K562 (cell line): ENCODE results near the gene EFCAB5. TPM values are rescaled to one million over a fixed set of nuclear protein-coding genes. Genes with fewer than 3 reads are reported as not detected.

Experiments used
- ATAC-seq: fragments of 200-7000 bp; cut with Tn5 transposase; 3 replicates; pipeline ENCODE4 v1.9.1; 2020; ENCODE audit warnings: moderate library complexity
- BruUV-seq: library from RNA; stranded (reverse); fragments of 400-500 nt; replicated peaks from 2 replicates; lab custom pipeline; 2021; lab: Mats Ljungman, UMichigan
- CTCF ChIA-PET: fragments of 300-600 bp; formaldehyde crosslinking; extraction: SDS; loops from one replicate; lab custom pipeline; 2021; ENCODE audit warnings: low intra/inter-chr PET ratio; lab: Yijun Ruan, JAX
- POLR2A ChIA-PET: fragments of 300-600, 350-650 bp; sonication (Branson Sonifier 250); formaldehyde crosslinking; extraction: SDS; loops from one replicate; lab custom pipeline; 2021; ENCODE audit warnings: antibody characterized with exemption, inconsistent platforms; lab: Yijun Ruan, JAX
- DNase-seq, 4 experiments: peaks; one replicate each; pipeline versions ENCODE4 v3.0.0 to v3.0.0-alpha.2; 2011 to 2018; ENCODE audit warnings: low spot score in 3 of 4, mixed read lengths in 3 of 4; ENCODE audit errors: extremely low read depth in 1 of 4
- FAIRE-seq: peaks from 2 replicates; lab custom pipeline; 2011; peaks lifted over from hg19 to GRCh38; lab: Jason Lieb, UNC
- H2AFZ ChIP-seq: 2 replicates; pipeline ENCODE4 v1.6.0; 2011; ENCODE audit warnings: low read depth, low read length, control low read depth, inconsistent platforms
- H3K27ac ChIP-seq: fragments of 200-600 bp; 3 replicates; pipeline ENCODE4 v1.8.0; 2011; ENCODE audit warnings: low read depth, mild to moderate bottlenecking, control low read depth, inconsistent platforms, low read length, moderate library complexity, mixed read lengths; ENCODE audit errors: extremely low read depth
- H3K27me3 ChIP-seq, 2 experiments: fragments of 300-600 bp in 1 of 2; 2 replicates in 1 of 2; 3 replicates in 1 of 2; pipeline versions ENCODE4 v1.6.0 to v1.8.0; 2011; ENCODE audit warnings: inconsistent platforms in 2 of 2, low read length in 2 of 2, mild to moderate bottlenecking in 1 of 2, mixed read lengths in 1 of 2, moderate library complexity in 1 of 2; ENCODE audit not compliant: control insufficient read depth in 2 of 2, insufficient read depth in 2 of 2
- H3K36me3 ChIP-seq: fragments of 300-600 bp; 3 replicates; pipeline ENCODE4 v1.8.0; 2011; ENCODE audit warnings: mild to moderate bottlenecking, low read length, inconsistent platforms; ENCODE audit not compliant: control insufficient read depth, insufficient read depth
- H3K4me1 ChIP-seq, 2 experiments: fragments of 200-600 bp in 1 of 2; replicated peaks in 1 of 2; 2 replicates in 1 of 2; 3 replicates in 1 of 2; pipeline versions ENCODE4 v1.5.1 to v1.8.0; 2011; ENCODE audit warnings: inconsistent platforms in 2 of 2, low read length in 2 of 2, mild to moderate bottlenecking in 1 of 2, mixed read lengths in 1 of 2, moderate library complexity in 1 of 2; ENCODE audit not compliant: control insufficient read depth in 2 of 2, insufficient read depth in 2 of 2
- H3K4me2 ChIP-seq: 2 replicates; pipeline ENCODE4 v1.6.1; 2011; ENCODE audit warnings: low read length, control low read depth, inconsistent platforms, mixed read lengths; ENCODE audit not compliant: insufficient read depth
- H3K4me3 ChIP-seq: fragments of 200-600 bp; sonication (generic), shearing (Covaris generic); 2 replicates; pipeline ENCODE4 v1.5.1; 2016; ENCODE audit warnings: control low read depth, inconsistent platforms
- H3K79me2 ChIP-seq: fragments of 200-600 bp; 3 replicates; pipeline ENCODE4 v1.8.0; 2011; ENCODE audit warnings: low read length, inconsistent platforms; ENCODE audit not compliant: control insufficient read depth, insufficient read depth
- H3K9ac ChIP-seq, 2 experiments: 2 replicates each; pipeline versions ENCODE4 v1.6.0 to v1.6.1; 2011; ENCODE audit warnings: low read depth in 2 of 2, low read length in 2 of 2, control low read depth in 1 of 2, inconsistent platforms in 1 of 2, mild to moderate bottlenecking in 1 of 2, mixed read lengths in 1 of 2; ENCODE audit not compliant: insufficient read depth in 1 of 2
- H3K9me1 ChIP-seq: one replicate; pipeline ENCODE4 v1.6.0; 2011; ENCODE audit warnings: inconsistent platforms, mild to moderate bottlenecking, low read length, moderate library complexity; ENCODE audit not compliant: control insufficient read depth, insufficient read depth
- H3K9me3 ChIP-seq: replicated peaks from 2 replicates; pipeline ENCODE4 v1.5.1; 2011; ENCODE audit warnings: low read depth, low read length, inconsistent platforms; ENCODE audit not compliant: control insufficient read depth, insufficient read depth
- H4K20me1 ChIP-seq: replicated peaks from 2 replicates; pipeline ENCODE4 v1.6.1; 2011; ENCODE audit warnings: low read length, inconsistent platforms, mixed read lengths; ENCODE audit not compliant: control insufficient read depth, insufficient read depth
- C11orf30 ChIP-seq: fragments of 450-650 bp; IDR thresholded peaks from 2 replicates; pipeline ENCODE4 v1.6.1; 2016; ENCODE audit warnings: low read depth, mild to moderate bottlenecking
- MAFG ChIP-seq: fragments of 450-650 bp; conservative IDR thresholded peaks from 2 replicates; pipeline ENCODE4 v1.6.1; 2016; ENCODE audit warnings: missing genetic modification characterization, missing compliant biosample characterization
- PRPF4 ChIP-seq: fragments of 200-400 bp; formaldehyde crosslinking; IDR thresholded peaks from one replicate; pipeline ENCODE4 v1.6.1; 2017; ENCODE audit warnings: low read length, low read depth, mild to moderate bottlenecking; ENCODE audit not compliant: insufficient read depth, poor library complexity, severe bottlenecking
- RERE ChIP-seq: sonication (generic); formaldehyde crosslinking; IDR thresholded peaks from 2 replicates; pipeline ENCODE4 v1.8.0; 2023; ENCODE audit warnings: missing genetic modification reagents, mild to moderate bottlenecking, borderline replicate concordance
- ZNF175 ChIP-seq: fragments of 200-800 bp; sonication (Bioruptor generic); IDR thresholded peaks from 2 replicates; pipeline ENCODE4 v1.6.1; 2016; ENCODE audit warnings: low read depth, mild to moderate bottlenecking, missing genetic modification characterization, missing compliant biosample characterization
- ZNF316 ChIP-seq: fragments of 450-650 bp; IDR thresholded peaks from 2 replicates; pipeline ENCODE4 v1.6.1; 2016
- WGBS: fragments of 100-300 bp; shearing (Covaris generic); methylation state at CpG from one replicate; pipeline ENCODE4 v1.1.6; 2016; ENCODE audit warnings: low coverage, mixed read lengths; ENCODE audit not compliant: insufficient coverage; ENCODE audit errors: missing lambda C conversion rate; 5-methylcytosine and 5-hydroxymethylcytosine counted together
- in situ Hi-C: fragments of 300-500 bp; cut with MboI; formaldehyde crosslinking; loops from 4 replicates; pipeline ENCODE4 v1.15.0; 2018; ENCODE audit warnings: inconsistent platforms, mixed read lengths
- intact Hi-C: fragments of 100-400 bp; cut with micrococcal nuclease; formaldehyde crosslinking; loops from 2 replicates; pipeline ENCODE4 v1.14.2; 2022
- polyA plus RNA-seq, 8 experiments: library from polyadenylated mRNA; depleted of rRNA in 4 of 8; stranded (reverse) in 5 of 8; unstranded in 3 of 8; fragments of >200 nt; fragmentation: Nextera tagmentation in 2 of 8; fragmentation: Illumina TruSeq in 1 of 8; extraction: Ambion mirVana in 2 of 8; extraction: Trizol in 1 of 8; gene quantifications; 2 replicates each; pipeline versions ENCODE4 v1.2.1 to v1.2.3, GENCODE V29; 2011 to 2014; ENCODE audit warnings: inconsistent platforms in 1 of 8, missing spikeins in 1 of 8
- total RNA-seq, 7 experiments: library from RNA; depleted of rRNA in 6 of 7; stranded (reverse); fragments of >200 nt in 6 of 7; fragmentation: Illumina TruSeq in 2 of 7; extraction: Trizol in 2 of 7; gene quantifications; 2 replicates each; pipeline versions ENCODE4 v1.2.1 to v1.2.3, GENCODE V29; 2011 to 2021; ENCODE audit warnings: low replicate concordance in 1 of 7

EFCAB5 gene
- total and polyA plus RNA-seq, 9 of the 15 experiments (the other 6 are each of a cell fraction or from before 2014, with no cell fraction given), result 0.06 to 0.11 TPM; not detected in 7

- TF ChIP-seq RERE (CRISPR knock-in tag), result no peak
- TF ChIP-seq PRPF4, result no peak
- TF ChIP-seq, all 486 proteins: peak for 0
Measured at GRCh38 chr17:29911641-29912177, 29.7 kb upstream of the EFCAB5 start (continued).

- H3K9me1 ChIP-seq, result no peaks in the 10 kb centered on the region
Measured at GRCh38 chr17:29914819-29915537, 26.5 kb upstream of the EFCAB5 start.

More at GRCh38 chr17:29914819-29915537, 26.5 kb upstream of the EFCAB5 start:
- TF ChIP-seq ZNF175 (CRISPR knock-in tag) (no peak), MAFG (tag) (peak; percentile 27; the same call in 1 of the 2 replicates), C11orf30 (peak; percentile 58), ZNF316 (peak; percentile 62)
- H3K36me3 ChIP-seq, result no peaks in the 10 kb centered on the region
- ChIA-PET CTCF (no interaction called here), POLR2A (no interaction called here)
- intact Hi-C loops (no loop called here), in situ Hi-C loops (loop anchor here (5.0 kb wide), 1 partner anchor 53 kb away; no protein-coding TSS in a partner anchor)
- H3K9me3 ChIP-seq, result no peaks in the 10 kb centered on the region
- no peak overlapping the region for H3K4me3 ChIP-seq
- H3K27ac ChIP-seq, result no peak overlapping the region
- no peak overlapping the region for H3K4me2 ChIP-seq
- no TSS peak for BruUV-seq
- FAIRE-seq, result no peak
- DNase-seq, result no peak
- no peak for ATAC-seq
- no peaks in the 10 kb centered on the region for H4K20me1 ChIP-seq
- H3K9ac ChIP-seq, result no peak overlapping the region
- H3K4me1 ChIP-seq, result no peaks in the 10 kb centered on the region
- no peak overlapping the region for H2AFZ ChIP-seq
- 52% methylated on average over 2 of the region's 2 CpGs for WGBS
- no peaks in the 10 kb centered on the region for H3K27me3 ChIP-seq
- H3K79me2 ChIP-seq, result no peaks in the 10 kb centered on the region
